HG03064 (cell line): ENCODE data around the gene RAB40B.

ENCODE experiments used
- ATAC-seq: cut with Tn5 transposase; IDR thresholded peaks from one replicate; pipeline ENCODE4 v1.9.1; 2021; ENCODE audit warnings: low read depth; ENCODE audit not compliant: unreplicated experiment

RAB40B gene

DNA sequence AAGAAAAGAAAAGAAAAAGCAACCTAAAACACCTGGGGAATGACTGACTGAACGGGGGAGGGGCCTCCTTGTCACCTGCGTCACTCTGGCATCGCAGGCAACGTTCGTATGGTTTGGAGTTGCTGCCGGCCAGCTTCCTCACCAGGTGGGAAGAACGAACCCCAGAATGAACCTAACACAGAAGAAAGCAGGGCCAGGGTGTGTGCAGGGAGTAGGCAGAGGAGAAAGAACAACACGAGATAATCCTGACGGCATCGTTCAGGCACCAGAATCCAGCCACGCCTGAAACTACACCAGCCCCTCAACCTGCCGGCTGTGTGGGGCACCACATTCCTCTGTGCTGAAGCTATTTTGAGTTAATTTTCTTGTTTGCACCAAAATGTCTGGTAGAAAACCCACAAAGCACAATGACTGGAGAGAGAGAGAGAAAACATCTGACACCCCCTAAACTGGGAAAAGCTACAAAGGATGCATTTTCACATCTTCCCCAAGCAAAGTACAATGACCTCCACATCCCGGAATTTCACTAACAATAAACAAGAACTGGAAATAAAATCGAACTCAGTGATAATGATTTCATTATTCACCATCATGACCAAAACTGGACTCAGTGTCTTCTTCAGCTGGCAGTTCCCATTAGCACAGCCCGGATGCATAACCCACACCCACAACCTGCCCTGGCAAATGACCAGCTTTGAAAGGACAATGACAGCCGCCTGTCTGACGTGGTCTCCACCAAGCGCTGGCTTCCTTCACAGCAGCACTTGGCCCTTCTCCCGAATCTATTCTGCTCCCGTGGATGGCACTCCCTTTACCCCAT lies 23.6 kb downstream of the RAB40B start:
- ATAC-seq, result no peak

DNA sequence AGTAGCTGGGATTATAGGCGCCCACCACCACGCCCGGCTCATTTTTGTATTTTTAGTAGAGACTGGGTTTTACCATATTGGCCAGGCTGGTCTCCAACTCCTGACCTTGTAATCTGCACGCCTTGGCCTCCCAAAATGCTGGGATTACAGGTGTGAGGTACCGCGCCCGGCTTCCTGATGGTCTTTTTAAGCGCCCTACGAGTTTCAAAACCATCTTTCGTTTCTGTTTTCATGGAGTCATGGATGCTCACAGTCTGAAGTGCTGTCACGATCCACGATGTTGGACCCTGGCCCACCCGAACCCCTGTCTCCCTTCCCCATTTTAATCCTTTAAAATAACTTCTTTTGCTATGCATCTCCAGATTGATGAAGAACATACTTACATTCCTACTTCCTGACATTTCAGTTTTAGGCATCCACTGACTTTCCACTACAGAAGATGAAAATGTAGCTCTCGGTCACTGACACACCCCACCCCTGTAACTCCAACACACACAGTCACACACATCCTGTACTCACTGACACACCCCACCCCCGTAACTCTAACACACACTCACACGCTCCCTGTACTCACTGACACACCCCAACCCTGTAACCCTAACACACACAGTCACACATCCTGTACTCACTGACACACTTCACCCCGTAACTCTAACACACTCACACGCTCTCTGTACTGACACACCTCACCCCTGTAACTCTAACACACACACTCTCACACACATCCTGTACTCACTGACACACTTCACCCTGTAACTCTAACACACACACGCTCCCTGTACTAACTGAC lies 27.6 kb downstream of the RAB40B start:
- no peak for ATAC-seq

DNA sequence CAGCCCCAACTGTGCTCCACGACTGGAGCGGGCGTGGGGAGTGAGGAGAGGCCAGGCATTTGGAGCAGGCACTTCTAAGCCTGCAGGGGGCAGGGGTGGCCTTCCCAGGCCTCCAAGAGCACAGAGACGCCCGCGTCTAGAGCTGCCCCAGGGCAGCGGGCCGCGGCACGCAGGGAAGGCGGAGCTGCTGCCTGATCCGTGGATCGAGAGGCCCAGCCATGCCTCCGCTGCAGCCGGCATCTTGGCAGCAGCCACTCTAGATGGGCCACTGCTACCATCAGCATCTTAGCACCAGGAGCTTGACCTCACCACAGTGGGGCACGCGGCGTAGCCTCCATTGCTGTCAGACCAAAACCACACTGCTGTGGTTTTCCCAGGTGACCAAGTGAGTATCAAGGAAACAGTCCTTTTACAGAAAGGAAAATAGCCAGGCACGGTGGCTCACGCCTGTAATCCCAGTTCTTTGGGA lies 29.8 kb downstream of the RAB40B start:
- no peak for ATAC-seq

DNA sequence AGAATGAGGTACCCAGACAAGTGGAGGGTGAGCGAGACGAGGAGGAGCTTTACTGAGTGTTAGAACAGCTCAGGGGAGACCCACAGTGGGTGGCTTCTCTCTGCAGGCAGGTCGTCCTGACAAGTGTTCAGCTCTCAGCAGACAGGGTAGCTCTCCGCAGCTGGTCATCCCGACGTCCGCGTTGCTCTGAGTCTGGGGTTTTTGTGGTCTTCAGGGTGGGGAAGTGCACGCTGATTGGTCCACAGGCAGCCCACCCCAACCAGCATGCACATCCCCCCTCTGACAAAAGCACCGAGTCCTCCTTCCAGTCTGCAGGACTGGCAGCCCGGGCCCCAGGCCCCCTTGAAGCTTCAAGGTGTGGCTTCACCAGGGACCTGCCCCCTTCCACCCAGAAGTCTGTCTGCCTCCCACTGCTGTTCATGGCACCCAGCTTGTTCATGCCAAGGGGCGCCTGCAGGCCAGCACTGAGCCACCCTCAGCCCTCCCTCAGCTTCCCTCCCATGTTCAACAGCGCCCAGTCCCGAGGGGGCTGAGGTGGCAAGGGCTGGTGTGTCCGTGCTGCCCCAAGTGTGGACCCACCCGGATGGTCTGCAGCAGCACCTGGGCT lies 30.4 kb downstream of the RAB40B start:
- ATAC-seq, result no peak

DNA sequence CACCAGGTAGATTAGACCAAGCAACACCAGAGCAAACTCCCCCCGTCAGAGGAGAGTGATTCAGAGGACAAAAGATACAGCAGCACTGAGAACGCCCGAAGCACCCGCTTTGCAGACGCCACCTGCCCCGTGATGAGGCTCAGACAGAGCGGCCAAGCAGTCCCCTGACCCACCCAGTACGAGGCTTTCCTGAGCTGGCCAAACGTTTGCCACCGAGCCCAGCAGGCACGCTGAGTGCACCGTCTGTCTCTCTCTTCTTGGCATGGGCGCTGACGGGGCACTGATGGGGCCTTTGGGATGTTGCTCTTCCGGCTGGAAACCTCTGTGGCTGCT lies 30.9 kb downstream of the RAB40B start:
- no peak for ATAC-seq

DNA sequence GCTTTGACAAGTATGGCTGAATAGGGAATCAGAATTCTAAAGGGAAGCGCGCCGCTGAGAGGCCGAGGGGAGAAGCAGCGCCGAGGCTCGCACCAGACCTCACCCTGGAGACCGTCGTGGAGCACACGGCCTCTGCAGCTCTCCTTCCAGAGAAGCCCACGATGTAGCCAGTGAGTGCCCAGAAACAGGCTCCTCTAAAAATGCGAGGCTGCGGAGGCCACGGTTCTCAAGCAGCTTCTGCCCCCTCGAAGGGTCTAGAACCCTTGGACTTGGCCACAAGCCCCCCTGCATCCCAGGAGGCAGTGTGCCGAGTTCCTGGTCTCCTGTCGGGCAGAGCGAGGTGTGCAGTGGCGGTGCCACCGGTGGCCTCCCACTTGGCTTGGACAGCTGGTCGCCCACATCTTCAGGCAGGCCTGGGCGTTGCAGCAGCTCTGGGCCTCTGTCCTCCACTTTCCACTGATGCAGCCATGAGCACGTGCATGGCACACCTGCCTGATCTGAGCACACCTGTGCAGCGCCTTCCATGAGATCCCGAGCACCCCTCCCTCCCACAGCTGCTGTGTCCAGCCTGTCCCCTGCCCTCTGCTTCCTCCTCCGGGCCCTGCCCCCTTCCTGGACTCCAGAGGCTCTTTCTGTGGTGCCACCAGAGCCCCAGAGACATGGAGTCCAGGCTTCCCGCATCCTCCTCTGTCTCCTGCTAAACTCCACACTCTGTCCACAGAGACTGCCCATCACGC lies 31.4 kb downstream of the RAB40B start:
- no peak for ATAC-seq

DNA sequence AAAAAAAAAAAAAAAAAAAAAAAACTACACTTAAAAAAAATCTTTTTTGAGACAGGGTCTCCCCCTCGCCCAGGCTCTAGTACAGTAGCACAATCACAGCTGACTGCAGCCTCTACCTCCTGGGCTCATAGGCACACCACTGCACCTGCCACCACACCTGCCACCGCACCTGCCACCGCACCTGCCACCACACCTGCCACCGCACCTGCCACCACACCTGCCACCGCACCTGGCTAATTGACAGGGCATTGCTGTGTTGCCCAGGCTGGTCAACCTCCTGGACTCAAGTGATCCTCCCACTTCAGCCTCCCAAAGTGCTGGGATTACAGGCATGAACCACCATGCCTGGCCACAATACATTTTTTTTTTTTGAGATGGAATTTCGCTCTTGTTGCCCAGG lies 32.6 kb downstream of the RAB40B start:
- ATAC-seq, result no peak

DNA sequence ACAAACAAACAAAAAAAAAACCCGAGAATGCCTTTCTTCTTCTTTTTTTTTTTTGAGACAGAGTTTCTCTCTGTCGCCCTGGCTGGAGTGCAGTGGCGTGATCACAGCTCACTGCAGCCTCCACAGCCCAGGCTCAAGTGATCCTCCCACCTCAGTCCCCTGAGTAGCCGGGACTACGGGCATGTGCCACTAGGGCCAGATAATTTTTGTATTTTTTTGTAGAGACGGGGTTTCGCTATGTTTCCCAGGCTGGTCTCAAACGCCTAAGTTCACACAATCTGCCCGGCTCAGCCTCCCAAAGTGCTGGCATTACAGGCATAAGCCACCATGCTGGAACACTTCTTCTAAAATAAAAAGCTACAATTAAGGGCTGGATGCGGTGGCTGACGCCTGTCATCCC lies 33.3 kb downstream of the RAB40B start:
- no peak for ATAC-seq

DNA sequence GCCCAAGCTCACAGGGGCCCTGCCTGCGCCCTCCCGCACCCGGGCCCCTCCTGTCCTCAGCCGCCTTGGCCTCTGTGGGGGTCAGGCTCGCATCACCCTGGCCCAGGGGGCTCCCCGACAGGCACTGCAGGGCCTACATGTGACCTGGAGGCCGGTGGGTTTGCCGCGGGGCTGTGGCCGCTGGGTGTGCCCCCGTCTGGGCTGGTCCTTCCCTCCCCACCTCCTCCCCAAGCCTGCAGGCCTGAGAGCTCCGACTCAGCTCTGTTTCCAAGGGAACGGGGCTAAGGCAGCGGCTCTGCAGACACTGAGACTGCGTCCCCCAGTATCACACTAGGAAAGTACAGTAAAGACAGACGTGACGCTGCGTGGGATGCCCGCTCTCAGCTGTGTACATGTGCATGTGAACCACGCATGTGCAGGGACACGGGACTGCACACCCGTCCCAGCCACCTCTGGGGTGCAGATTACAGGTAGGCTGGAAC lies 33.8 kb downstream of the RAB40B start:
- ATAC-seq, result no peak

DNA sequence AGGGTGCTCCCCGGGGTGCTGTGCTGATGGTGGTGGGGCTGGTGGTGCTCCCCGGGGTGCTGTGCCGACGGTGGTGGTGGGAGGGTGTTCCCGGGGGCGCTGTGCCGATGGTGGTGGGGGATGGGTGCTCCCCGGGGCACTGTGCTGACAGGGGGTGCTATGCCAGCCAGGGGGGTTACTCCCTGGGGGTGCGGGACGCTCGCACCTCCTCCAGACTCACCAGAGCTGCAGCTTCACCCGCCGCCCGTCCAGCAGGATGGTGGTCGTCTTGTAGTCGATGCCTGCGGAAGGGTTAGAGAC lies 34.3 kb downstream of the RAB40B start:
- ATAC-seq, result no peak

DNA sequence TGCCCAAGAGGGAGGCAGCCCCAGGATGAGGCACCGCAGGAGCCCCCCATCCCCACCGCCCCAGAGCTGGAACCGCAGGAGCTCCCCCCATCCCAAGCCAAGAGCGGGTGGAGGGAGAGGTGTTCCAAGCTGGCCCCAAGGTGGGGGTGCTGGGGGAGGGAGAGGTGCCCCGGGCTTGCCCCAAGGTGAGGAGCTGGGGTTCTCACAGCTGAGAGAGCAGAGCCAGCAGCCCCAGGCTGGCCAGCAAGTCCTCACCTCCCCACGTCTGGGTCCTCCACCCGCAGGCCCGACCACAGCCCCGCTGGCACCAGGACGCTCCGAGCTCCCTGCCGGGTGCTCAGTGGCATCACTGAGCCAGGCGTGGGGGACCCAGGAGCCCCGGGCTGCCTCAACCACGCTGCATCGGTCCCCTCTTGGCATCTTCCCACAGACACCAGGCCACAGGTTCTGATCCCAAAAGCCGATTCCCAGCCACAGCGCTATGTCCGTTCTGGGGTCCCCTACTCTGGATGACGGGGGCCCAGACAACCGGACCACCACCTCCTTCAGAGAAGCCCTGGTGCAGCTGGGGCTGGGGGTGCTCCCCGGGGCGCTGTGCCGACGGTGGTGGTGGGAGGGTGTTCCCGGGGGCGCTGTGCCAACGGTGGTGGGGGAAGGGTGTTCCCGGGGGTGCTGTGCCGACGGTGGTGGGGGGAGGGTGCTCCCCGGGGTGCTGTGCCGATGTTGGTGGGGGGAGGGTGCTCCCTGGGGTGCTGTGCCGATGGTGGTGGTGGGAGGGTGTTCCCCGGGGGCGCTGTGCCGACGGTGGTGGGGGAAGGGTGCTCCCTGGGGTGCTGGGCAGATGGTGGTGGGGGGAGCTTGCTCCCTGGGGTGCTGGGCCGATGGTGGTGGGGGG lies 34.9 kb downstream of the RAB40B start:
- no peak for ATAC-seq

DNA sequence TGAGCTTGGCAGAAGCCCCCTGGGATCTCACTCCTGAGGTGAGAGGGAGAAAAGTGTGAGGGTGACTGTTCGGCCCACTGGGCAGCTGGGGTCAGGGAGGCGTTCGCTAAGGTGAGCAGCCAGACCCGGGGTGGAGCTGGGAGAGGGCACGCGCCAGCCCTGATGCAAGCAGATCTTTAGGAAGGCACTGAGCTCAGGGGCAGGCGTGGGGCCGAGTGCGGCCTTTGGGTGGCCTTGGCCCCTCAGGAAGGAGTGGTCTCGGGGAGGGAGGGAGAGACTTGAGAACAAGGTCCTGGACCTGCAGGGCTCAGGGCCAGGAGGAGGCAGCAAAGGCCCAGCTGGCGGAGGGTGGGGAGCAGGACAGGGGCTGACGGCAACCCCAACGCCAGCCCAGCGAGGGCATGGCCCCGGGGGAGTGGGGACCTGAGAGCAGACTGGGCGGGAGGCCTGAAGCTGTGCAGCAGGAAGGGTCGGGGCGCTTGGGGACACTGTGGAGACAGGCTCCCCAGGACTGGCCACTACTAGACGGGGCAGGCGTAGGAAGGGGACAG lies 35.7 kb downstream of the RAB40B start:
- no peak for ATAC-seq

DNA sequence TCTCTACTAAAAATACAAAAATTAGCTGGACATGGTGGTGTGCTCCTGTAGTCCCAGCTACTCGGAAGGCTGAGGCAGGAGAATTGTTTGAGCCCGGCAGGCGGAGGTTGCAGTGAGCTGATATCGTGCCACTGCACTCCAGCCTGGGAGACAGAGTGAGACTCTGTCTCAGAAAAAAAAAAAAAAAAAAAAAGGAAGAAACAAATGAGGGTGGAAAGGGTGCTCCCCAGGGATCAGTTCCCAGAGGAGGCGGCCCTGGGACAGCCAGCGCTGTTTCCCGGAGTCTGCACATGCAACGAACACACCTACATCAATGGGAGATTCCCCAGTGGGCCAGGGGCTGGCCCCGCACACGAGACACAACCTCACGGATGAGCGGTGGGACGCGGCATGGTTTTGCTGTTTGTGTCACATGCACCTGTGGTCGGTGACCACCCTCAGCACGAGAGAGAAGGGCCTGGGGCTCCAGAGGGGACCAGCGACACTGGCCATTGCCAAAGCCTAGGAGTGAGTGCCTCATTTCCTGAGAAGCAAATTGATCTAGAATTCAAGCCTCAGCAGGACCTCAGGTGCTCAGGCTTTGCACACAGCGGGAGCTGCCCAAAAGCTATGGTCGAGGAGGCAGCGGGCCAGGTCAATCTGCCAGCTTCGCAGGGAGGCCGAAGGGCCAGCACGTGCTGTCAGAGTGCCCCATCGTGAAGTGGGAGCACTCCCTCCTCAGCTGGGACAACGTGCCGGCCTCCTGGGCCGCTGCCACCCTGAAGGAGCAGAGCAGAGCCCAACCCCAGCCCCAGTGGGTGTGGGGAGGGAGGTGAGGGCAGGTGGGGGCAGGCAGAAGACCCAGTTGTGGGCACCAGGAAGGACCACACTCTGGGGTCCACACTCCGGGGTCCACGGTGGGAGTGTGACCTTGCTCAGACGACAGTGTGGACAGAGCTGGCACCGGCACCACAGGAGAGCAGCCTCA lies 36.5 kb downstream of the RAB40B start:
- no peak for ATAC-seq

DNA sequence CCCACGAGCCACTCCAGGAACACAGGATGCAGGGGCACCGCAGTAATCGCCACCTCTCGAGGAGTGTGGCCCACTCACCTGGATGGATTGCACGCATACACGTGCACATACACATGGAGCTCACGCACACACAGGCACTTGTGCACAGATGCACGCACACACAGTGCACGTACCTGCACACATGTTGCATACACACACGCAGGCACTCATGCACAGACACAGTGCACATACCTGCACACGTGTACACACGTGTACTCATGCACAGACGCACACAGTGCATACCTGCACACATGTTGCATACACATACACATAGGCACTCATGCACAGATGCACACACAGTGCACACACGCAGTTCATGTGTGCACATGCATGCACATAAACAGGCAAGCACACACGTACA lies 38.6 kb downstream of the RAB40B start:
- ATAC-seq, result no peak

DNA sequence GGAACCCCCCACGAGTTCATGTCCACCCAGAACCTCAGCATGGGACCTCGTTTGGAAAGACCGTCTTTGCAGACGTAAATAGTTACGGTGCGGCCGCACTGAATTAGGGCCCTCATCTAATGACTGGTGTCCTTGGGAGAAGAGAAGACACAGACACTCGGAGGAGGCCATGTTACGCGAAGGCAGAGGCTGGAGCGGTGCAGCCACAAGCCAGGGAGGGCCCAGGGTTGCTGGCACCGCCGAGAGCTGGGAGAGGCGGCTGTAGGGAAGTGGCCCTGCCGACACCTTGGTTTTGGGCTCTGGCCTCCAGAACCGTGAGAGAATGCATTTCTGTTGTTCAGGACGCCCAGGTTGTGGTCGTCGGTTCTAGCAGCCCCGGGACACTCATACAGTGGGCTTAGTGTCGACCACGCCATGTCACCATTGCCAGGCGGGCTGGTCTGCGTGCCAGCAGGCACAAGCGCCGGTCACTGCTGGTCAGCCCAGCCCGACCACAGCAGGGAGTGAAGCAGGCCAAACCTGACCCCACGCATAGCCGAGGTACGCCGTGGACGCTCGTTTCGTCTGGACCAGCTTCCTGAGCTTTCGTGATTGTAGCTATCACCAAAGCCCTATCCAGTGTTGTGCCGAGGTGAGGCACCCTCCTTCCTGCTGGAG lies 39.6 kb downstream of the RAB40B start:
- ATAC-seq, result no peak

DNA sequence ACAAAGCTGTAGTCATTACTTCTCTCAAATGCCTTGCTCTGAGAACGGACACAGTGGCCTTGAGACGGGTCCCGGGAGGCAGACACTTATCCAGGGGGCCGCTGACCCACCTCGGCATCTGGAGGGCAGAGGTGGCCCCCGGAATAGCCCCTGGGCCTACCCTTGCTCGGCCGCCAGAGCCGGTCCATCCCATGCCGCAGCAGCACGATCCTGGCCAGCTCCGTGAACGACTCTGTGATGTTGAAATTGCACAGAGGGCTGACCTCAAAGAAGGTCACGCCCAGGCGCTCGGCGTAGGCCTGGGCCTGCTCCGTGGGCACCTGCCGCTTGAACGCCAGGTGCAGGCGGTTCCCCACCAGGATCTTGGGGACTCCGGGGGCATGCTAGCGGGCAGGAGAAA lies 40.2 kb downstream of the RAB40B start:
- ATAC-seq, result no peak

DNA sequence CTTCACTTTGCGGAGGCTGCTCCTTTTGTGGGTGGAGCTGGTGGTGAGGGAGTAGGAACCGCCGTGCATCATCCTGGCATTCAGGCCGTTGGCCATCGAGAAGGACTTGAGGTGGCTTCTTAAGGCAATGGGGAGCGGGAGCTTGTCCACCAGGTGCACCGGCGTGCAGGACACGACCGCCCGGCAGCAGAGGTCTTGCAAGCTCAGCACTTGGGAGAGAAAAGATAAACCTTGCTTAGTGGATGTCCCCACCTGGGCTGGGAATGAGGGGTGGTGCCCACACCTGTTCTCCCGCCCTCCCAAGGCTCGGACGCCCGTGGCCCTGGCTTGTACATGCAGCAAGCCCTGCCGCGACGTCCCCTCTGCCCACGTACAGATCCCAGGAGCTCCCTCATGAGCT lies 40.6 kb downstream of the RAB40B start:
- no peak for ATAC-seq

DNA sequence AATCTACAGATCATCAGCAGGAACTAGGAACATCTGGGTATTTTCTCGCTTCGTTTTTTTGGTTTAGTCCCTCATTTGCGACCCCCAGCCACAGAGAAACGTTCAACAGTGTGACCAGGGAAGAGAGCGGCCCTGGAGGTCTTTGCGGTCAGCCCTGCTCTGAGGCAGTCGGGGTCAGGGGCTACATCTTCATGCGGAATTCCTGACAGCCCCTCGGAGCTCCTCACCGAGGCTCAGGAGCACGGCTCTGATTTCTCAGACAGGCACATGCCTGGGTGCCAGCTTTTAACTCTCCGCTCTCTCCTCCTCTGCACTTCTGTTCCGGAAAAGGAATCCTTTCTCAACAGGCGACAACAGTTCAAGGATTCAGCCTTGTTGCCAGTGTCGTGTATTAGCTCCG lies 42.2 kb downstream of the RAB40B start:
- ATAC-seq, result no peak
